ENCODE results near the gene HOXB8. TPM values are rescaled to one million over a fixed set of nuclear protein-coding genes. Genes with fewer than 3 reads are reported as not detected.

HOXB8 gene
- 0.09 and 1.7 TPM in 2 replicates for total RNA-seq

GRCh38 chr17:48615047-48615962 lies at the start of gene HOXB8:
Gene HOXB8, minus strand, starts transcription at chr17:48615292. Its CDS starts 588 bp downstream, at chr17:48614704.

DNA sequence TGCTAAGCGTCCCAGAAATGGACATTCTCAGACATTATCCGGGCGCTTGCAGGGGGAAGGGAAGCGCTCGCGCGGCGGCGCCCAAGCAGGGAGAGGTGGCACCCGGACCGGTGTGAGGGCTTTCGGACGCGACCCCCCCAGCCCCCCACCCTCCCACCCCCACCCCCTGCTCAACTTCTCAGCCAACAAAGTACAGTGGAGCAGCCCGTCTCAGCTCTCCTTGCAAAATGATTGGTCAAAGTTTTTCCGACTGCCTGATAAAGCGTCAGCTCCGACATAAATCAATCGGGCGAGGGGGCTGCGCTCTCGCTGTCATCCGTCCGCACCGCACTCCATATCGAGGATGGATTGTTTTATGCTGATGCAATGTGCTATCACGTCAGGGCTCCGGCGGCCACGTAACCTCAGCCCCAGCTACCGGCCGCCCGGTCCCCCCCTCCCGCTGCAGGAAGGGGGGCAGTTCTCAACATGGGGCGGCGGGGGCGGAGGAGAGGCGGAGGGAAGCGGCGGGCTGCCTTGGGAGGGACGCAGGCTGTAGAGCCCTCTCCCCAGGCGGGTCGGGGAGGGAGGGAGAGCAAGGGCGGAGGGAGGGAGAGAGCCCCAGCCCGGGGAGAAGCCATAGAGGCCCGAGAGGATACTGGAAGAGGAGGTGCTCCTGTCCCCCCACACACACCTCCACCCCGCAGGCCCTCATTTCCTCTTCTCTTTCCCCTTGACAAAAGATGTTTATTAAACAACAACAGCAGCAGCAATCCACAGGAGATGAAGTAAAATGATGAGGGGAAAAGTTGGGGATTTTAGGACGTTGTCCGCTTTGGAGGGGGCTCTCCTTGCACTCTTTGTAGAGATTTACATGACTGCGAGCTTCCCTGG lies 11.4 kb upstream of the HOXB8 start, which contains the start of gene HOXB9:
TSS of gene HOXB9 (minus strand) at position 114 of the 873 bp plus-strand sequence. CDS start at position 25, 89 bp downstream.

GRCh38 chr17:48610282-48611211 lies 4.5 kb downstream of the HOXB8 start, which contains the start of gene HOXB7:
Gene HOXB7, minus strand, starts transcription at chr17:48611017. Its CDS starts 99 bp downstream, at chr17:48610918.

GRCh38 chr17:48604770-48605329 lies 10.2 kb downstream of the HOXB8 start, which contains the start of gene HOXB6:
Gene HOXB6, minus strand, starts transcription at chr17:48604986. Its CDS starts 6,836 bp downstream, at chr17:48598150.

GRCh38 chr17:48593126-48593829 lies 21.8 kb downstream of the HOXB8 start, which contains the start of gene HOXB5:
Gene HOXB5, minus strand, starts transcription at chr17:48593779. Its CDS starts 97 bp downstream, at chr17:48593682.

GRCh38 chr17:48589831-48590606 lies 25.1 kb downstream of the HOXB8 start, which contains the start of gene HOXB3:
Gene HOXB3, minus strand, starts transcription at chr17:48590241. Its CDS starts 37,767 bp downstream, at chr17:48552474.

GRCh38 chr17:48577946-48578615 lies 37.0 kb downstream of the HOXB8 start, which contains the start of gene HOXB4:
Gene HOXB4, minus strand, starts transcription at chr17:48578350. Its CDS starts 31 bp downstream, at chr17:48578319.

Other genes starting within 250 kb of the HOXB8 start
- gene SKAP1, start 185.1 kb downstream of the HOXB8 start, total RNA-seq = 0.09 TPM in 1 of 2 replicates, not detected in the other
- gene HOXB1, start 84.3 kb downstream of the HOXB8 start, total RNA-seq = not detected in 2 replicates
- gene HOXB2, start 70.2 kb downstream of the HOXB8 start, total RNA-seq = 0.09 and 0.76 TPM in 2 replicates
- 0.76 and 1.4 TPM in 2 replicates for gene HOXB4, start 36.9 kb downstream of the HOXB8 start, total RNA-seq
- gene HOXB3, start 25.1 kb downstream of the HOXB8 start, total RNA-seq = 1.7 and 5.7 TPM in 2 replicates
- under 0.01 and 0.11 TPM in 2 replicates for gene HOXB5, start 21.5 kb downstream of the HOXB8 start, total RNA-seq
- gene HOXB6, start 10.3 kb downstream of the HOXB8 start, total RNA-seq = 1.7 and 4.8 TPM in 2 replicates
- gene HOXB7, start 4.3 kb downstream of the HOXB8 start, total RNA-seq = 2.7 and 10.3 TPM in 2 replicates
- gene HOXB9, start 11.1 kb upstream of the HOXB8 start, total RNA-seq = under 0.01 and 0.43 TPM in 2 replicates
- gene PRAC1, start 107.2 kb upstream of the HOXB8 start, total RNA-seq = not detected in 2 replicates
- gene PRAC2, start 107.9 kb upstream of the HOXB8 start, total RNA-seq = not detected in 2 replicates
- not detected in 2 replicates for gene HOXB13, start 113.5 kb upstream of the HOXB8 start, total RNA-seq
- under 0.01 TPM in 1 of 2 replicates, not detected in the other for gene TTLL6, start 201.9 kb upstream of the HOXB8 start, total RNA-seq
- 38.7 and 50.8 TPM in 2 replicates for gene CALCOCO2, start 215.7 kb upstream of the HOXB8 start, total RNA-seq

Data from dermis lymphatic vessel endothelial cell (primary cell).